COR-L47 (cell line): ENCODE data around the gene LIG1.
"Not testable (repeated sequence)": the region's sequence is repeated elsewhere in the genome, so short reads cannot be mapped to it uniquely, and the experiment has no call there.

Experiments used
- DNase-seq: peaks from one replicate; lab custom pipeline; 2025; lab: John Stamatoyannopoulos, UW

LIG1 gene

DNA sequence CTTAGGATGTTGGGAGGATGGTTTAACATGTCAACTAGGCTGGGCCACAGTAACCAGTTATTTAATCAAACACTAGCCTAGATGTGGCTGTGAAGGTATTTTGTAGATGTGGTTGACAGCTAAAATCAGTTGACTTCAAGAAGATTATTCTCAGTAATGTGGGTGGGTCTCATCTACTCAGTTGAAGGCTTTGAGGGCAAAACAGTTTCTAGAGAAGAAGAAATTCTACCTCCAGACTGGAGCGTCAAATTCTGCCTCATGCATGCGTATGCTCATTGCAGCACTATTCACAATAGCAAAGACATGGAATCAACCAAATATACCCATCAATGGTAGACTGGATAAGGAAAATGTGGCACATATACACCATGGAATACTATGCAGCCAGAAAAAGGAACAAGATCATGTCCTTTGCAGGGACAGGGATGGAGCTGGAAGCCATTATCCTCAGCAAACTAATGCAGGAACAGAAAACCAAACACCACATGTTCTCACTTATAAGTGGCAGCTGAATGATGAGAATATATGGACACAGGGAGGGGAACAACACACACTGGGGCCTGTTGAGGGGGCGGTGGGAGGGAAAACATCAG lies 99.9 kb downstream of the LIG1 start:
- not testable (repeated sequence) for DNase-seq

DNA sequence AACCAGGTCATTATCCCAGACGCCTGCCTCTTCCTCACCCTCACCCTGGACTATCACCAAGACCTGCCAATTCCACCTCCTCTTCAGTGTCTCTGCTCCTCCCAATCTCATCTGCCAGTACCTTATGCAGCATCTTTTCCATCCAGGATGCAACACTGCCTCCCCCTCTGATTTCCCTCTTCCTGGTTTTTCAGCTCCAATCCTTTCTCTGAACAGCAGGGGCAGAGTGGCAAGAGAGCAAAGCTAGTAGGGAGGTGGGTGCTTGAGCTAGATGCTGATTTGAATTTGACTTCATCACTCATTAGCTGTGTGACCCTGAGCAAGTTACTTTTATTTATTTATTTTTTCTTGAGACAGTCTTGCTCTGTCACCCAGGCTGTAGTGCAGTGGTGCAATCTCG lies 100.7 kb downstream of the LIG1 start:
- DNase-seq: no peak
